Calu3 (cell line): ENCODE measurements around the gene DMD. TPM values are rescaled to one million over a fixed set of nuclear protein-coding genes. Genes with fewer than 3 reads are reported as not detected.

Source experiments
- BruUV-seq: library from RNA; stranded (reverse); fragments of 400-500 nt; replicated peaks from 2 replicates; lab custom pipeline; 2021; lab: Mats Ljungman, UMichigan
- CTCF ChIA-PET: fragments of 300-600 bp; sonication (Branson Sonifier 250); formaldehyde crosslinking; loops from one replicate; lab custom pipeline; 2022; ENCODE audit warnings: antibody characterized with exemption; lab: Charles Lee
- DNase-seq: peaks from one replicate; pipeline ENCODE4 v3.0.0; 2022
- H3K27ac Mint-ChIP-seq: one replicate; pipeline ENCODE4 v1.8.0; 2022; ENCODE audit warnings: mixed read lengths; ENCODE audit not compliant: unreplicated experiment
- H3K27me3 Mint-ChIP-seq: one replicate; pipeline ENCODE4 v1.8.0; 2022; ENCODE audit warnings: mixed read lengths; ENCODE audit not compliant: unreplicated experiment
- H3K36me3 Mint-ChIP-seq: one replicate; pipeline ENCODE4 v1.8.0; 2022; ENCODE audit warnings: mild to moderate bottlenecking, moderate library complexity, mixed read lengths; ENCODE audit not compliant: insufficient read depth, unreplicated experiment
- H3K4me1 Mint-ChIP-seq: one replicate; pipeline ENCODE4 v1.8.0; 2022; ENCODE audit warnings: mild to moderate bottlenecking, low read depth, mixed read lengths; ENCODE audit not compliant: unreplicated experiment
- H3K4me3 Mint-ChIP-seq: one replicate; pipeline ENCODE4 v1.8.0; 2022; ENCODE audit warnings: mild to moderate bottlenecking, low read depth, moderate library complexity, mixed read lengths; ENCODE audit not compliant: unreplicated experiment
- H3K9me3 Mint-ChIP-seq: one replicate; pipeline ENCODE4 v1.8.0; 2022; ENCODE audit warnings: low read depth, mixed read lengths; ENCODE audit not compliant: unreplicated experiment
- CTCF ChIP-seq: fragments of 200-600 bp; IDR thresholded peaks from one replicate; pipeline ENCODE4 v1.8.0; 2022; ENCODE audit warnings: antibody characterized with exemption; ENCODE audit not compliant: unreplicated experiment
- intact Hi-C: fragments of 100-400 bp; cut with micrococcal nuclease; formaldehyde crosslinking; loops from one replicate; pipeline ENCODE4 v1.10.0; 2022; ENCODE audit not compliant: unreplicated experiment
- total RNA-seq: library from RNA; stranded (reverse); gene quantifications from 2 replicates; pipeline ENCODE4 v1.2.3, GENCODE V29; 2022

DMD gene
- total RNA-seq, 1 experiment from 2014 or later: 11.6 TPM

GRCh38 chrX:31099536-31100090 is 2111.7 kb downstream of the DMD start:
- Mint-ChIP-seq H3K4me3 (no peak overlapping the region), H3K27me3 (peaks cover 18% of the 10 kb centered on the region), H3K9me3 (no peaks in the 10 kb centered on the region), H3K36me3 (no peaks in the 10 kb centered on the region), H3K27ac (no peak overlapping the region), H3K4me1 (no peaks in the 10 kb centered on the region)
- DNase-seq: no peak
- TF ChIP-seq CTCF: no peak
- intact Hi-C loops: no loop called here
- CTCF ChIA-PET: interaction anchor here (0.8 kb wide), 1 partner anchor 9 kb away, joined by 3 read pairs; no protein-coding TSS in a partner anchor
- BruUV-seq: no TSS peak

- Mint-ChIP-seq H3K36me3 (no peaks in the 10 kb centered on the region), H3K9me3 (no peaks in the 10 kb centered on the region), H3K4me1 (no peaks in the 10 kb centered on the region), H3K27me3 (peaks cover 28% of the 10 kb centered on the region), H3K27ac (no peak overlapping the region), H3K4me3 (no peak overlapping the region)
- no peak for TF ChIP-seq CTCF
- BruUV-seq: no TSS peak
- DNase-seq: no peak
- intact Hi-C loops: no loop called here
- CTCF ChIA-PET: no interaction called here
Measured at GRCh38 chrX:31098079-31098478, 2113.3 kb downstream of the DMD start.

- Mint-ChIP-seq H3K27me3 (peaks cover 28% of the 10 kb centered on the region), H3K27ac (no peak overlapping the region), H3K4me3 (no peak overlapping the region), H3K36me3 (no peaks in the 10 kb centered on the region), H3K4me1 (no peaks in the 10 kb centered on the region), H3K9me3 (no peaks in the 10 kb centered on the region)
- DNase-seq: no peak
- intact Hi-C loops: no loop called here
- CTCF ChIA-PET: no interaction called here
- no TSS peak for BruUV-seq
- TF ChIP-seq CTCF: no peak
Measured at GRCh38 chrX:31093639-31093975, 2117.7 kb downstream of the DMD start.

GRCh38 chrX:31092970-31093638 is 2118.2 kb downstream of the DMD start:
- H3K36me3 Mint-ChIP-seq: no peaks in the 10 kb centered on the region
- no peak for DNase-seq
- CTCF ChIA-PET: no interaction called here

More at GRCh38 chrX:31092970-31093638, 2118.2 kb downstream of the DMD start:
- Mint-ChIP-seq H3K27ac (no peak overlapping the region), H3K4me1 (no peaks in the 10 kb centered on the region), H3K9me3 (no peaks in the 10 kb centered on the region), H3K27me3 (peaks cover 28% of the 10 kb centered on the region), H3K4me3 (no peak overlapping the region)
- intact Hi-C loops: no loop called here
- no TSS peak for BruUV-seq
- no peak for TF ChIP-seq CTCF
